Lower lobe of right lung (tissue), 2 donors: Measurements from ENCODE around the gene TNIK. TPM values are rescaled to one million over a fixed set of nuclear protein-coding genes. Genes with fewer than 3 reads are reported as not detected.

Experiments
- ATAC-seq, 2 donors: fragments of 200-7000 bp; cut with Tn5 transposase; one replicate each; pipeline ENCODE4 v1.9.1; 2020 to 2022; ENCODE audit warnings: mild to moderate bottlenecking in 2 of 2, moderate library complexity in 2 of 2
- DNase-seq: peaks from one replicate; pipeline ENCODE4 v3.0.0-alpha.2; 2020
- H3K27ac ChIP-seq: fragments of 200-600 bp; one replicate; pipeline ENCODE4 v1.8.0; 2022
- H3K27me3 ChIP-seq: fragments of 200-600 bp; one replicate; pipeline ENCODE4 v1.8.0; 2022; ENCODE audit warnings: low read depth
- H3K36me3 ChIP-seq: fragments of 200-600 bp; one replicate; pipeline ENCODE4 v1.8.0; 2022; ENCODE audit warnings: mild to moderate bottlenecking
- H3K4me1 ChIP-seq: fragments of 200-600 bp; one replicate; pipeline ENCODE4 v1.8.0; 2022
- H3K4me3 ChIP-seq: fragments of 200-600 bp; one replicate; pipeline ENCODE4 v1.8.0; 2022; ENCODE audit warnings: mild to moderate bottlenecking
- H3K9me3 ChIP-seq: fragments of 200-600 bp; one replicate; pipeline ENCODE4 v1.8.0; 2022
- CTCF ChIP-seq: fragments of 200-600 bp; IDR thresholded peaks from one replicate; pipeline ENCODE4 v1.8.0; 2022; ENCODE audit warnings: antibody characterized with exemption, mild to moderate bottlenecking
- intact Hi-C: fragments of 100-400 bp; cut with DNase I; formaldehyde crosslinking; loops from one replicate; pipeline ENCODE4 v1.11.0; 2022
- total RNA-seq: library from RNA; stranded (reverse); fragmentation: NEBNext Ultra II Directional; extraction: Animal tissue kit (Norgen Biotek cat#: 25700); gene quantifications from one replicate; pipeline ENCODE4 v1.2.1, GENCODE V29; 2021
- donor health status: DM: no; HTN: yes; CAD: no; lungs with severe emphysema.

Gene TNIK
- total RNA-seq, 1 donor from 2014 or later, result 29.3 TPM

- Histone ChIP-seq H3K36me3 (no peaks in the 10 kb centered on the region), H3K9me3 (no peaks in the 10 kb centered on the region), H3K27ac (no peak overlapping the region), H3K4me3 (no peak overlapping the region), H3K27me3 (no peaks in the 10 kb centered on the region), H3K4me1 (peaks cover 19% of the 10 kb centered on the region)
- DNase-seq, result no peak
- intact Hi-C loops, result no loop called here
- TF ChIP-seq CTCF, result no peak
- ATAC-seq, result peak; percentile 70 to 81
Measured at GRCh38 chr3:171346582-171347300, 113.5 kb downstream of the TNIK start.

- TF ChIP-seq CTCF, result no peak
- Histone ChIP-seq H3K36me3 (no peaks in the 10 kb centered on the region), H3K27ac (no peak overlapping the region), H3K9me3 (no peaks in the 10 kb centered on the region), H3K27me3 (no peaks in the 10 kb centered on the region), H3K4me1 (peaks cover 15% of the 10 kb centered on the region), H3K4me3 (no peak overlapping the region)
- intact Hi-C loops, result no loop called here
- no peak for DNase-seq
- no peak for ATAC-seq
Measured at GRCh38 chr3:171346019-171346418, 114.2 kb downstream of the TNIK start.

DNA sequence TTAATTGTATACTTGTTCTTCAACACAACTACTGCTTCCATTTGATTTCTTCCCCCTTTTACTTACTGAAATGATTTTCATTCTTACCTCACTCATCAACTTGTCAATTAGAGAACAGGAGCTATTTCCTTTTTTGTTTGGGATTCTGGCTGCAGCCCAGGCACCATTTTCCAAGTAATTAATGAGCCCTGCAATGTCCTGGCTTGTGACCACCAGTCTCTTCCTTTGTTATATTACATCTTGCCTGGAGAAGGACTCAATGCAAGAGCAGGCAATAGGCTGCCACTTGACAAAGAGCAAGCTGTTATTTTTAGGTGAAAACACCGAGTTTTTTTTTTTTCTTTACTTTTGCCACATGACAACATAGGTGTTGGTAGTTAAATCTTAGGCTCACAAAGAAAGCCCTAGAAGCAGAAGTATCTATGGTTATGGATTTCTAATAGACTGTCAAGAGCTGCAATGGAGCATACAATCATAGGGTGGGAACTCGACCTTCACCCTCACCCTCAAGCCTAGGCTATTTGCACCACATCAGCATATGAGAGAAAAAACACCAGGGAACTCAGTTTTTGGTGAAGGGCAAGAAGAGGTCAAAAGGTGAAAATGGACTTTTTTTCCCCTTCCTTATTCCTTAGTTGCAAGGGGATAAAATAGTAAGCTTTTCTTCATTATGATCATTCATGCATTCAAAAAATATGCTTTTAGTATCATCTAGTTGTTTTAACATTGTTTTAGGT, 114.9 kb downstream of the TNIK start:
- Histone ChIP-seq H3K4me3 (no peak overlapping the region), H3K27me3 (no peaks in the 10 kb centered on the region), H3K36me3 (no peaks in the 10 kb centered on the region), H3K27ac (no peak overlapping the region), H3K9me3 (no peaks in the 10 kb centered on the region), H3K4me1 (peaks cover 15% of the 10 kb centered on the region)
- TF ChIP-seq CTCF, result no peak
- intact Hi-C loops, result no loop called here
- ATAC-seq (no peak), DNase-seq (no peak)

DNA sequence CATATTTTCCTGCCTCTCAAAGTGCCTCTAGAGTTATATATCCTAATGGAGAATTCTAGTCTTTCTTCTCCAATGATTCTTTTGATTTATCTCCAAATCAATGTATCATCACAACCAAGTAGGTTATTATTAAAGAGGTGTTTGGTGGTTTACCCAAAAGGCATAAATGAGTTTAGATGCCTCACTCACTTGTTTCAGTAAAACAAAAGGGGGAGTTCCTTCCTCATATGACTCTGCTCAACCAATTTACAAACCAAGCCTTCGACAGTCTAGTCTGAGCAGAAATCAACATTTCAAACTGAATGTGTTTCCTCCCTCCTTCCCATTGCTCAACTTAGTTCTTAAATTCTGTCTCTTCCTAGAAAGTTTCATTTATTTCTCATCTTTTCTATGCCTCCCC, 116.5 kb downstream of the TNIK start:
- H3K27me3 ChIP-seq, result no peaks in the 10 kb centered on the region
- no peaks in the 10 kb centered on the region for H3K36me3 ChIP-seq
- H3K27ac ChIP-seq, result no peak overlapping the region
- TF ChIP-seq CTCF, result no peak
- intact Hi-C loops, result no loop called here
- peaks cover 26% of the 10 kb centered on the region for H3K4me1 ChIP-seq
- no peak overlapping the region for H3K4me3 ChIP-seq
- no peaks in the 10 kb centered on the region for H3K9me3 ChIP-seq
- ATAC-seq (no peak), DNase-seq (no peak)

DNA sequence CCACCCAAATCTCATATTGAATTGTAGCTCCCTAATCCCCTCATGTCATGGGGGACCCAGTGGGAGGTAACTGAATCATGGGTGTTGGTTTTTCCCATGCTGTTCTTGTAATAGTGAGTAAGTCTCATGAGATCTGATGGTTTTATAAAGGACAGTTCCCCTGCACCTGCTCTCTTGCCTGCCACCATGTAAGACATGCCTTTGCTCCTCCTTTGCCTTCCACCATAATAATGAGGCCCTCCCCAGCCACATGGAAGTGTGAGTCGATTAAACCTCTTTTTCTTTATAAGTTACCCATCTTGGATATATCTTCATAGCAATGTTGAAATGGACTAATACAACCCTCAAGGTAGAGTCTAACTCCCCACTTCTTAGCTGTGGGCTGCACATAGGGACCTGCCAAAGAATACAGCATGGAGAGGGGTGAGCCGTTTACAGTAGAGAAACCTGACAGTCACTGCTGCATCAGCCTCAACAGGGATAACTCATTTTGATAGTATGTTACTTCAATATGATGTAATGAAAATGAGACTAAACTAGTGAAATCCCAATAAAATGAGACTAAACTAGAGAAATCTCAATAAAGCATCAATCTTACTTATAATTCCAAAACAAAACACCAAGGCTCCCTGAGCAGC, 117.3 kb downstream of the TNIK start:
- intact Hi-C loops, result no loop called here

More for the DNA sequence above, 117.3 kb downstream of the TNIK start:
- peaks cover 20% of the 10 kb centered on the region for H3K4me1 ChIP-seq
- no peak for ATAC-seq
- no peaks in the 10 kb centered on the region for H3K36me3 ChIP-seq
- H3K27me3 ChIP-seq, result no peaks in the 10 kb centered on the region
- no peak overlapping the region for H3K27ac ChIP-seq
- H3K9me3 ChIP-seq, result no peaks in the 10 kb centered on the region
- no peak for TF ChIP-seq CTCF
- DNase-seq, result no peak
- H3K4me3 ChIP-seq, result no peak overlapping the region
